ENCODE data around the gene TMEM120A.

The TMEM120A gene

GRCh38 chr7:75992083-75992755 is 2.2 kb downstream of the TMEM120A start:
- H3K36me3 ChIP-seq (ENCODE audit: control insufficient read depth, insufficient read depth, low read length): peaks cover 9% of the 10 kb centered on the region
- no peaks in the 10 kb centered on the region for H3K27me3 ChIP-seq (replicated peaks; ENCODE audit: control insufficient read depth, insufficient read depth, low read length)
- DNase-seq (ENCODE audit: extremely low read depth, insufficient read length): no peak
- TF ChIP-seq CTCF (IDR thresholded peaks at IDR 0.05; ENCODE audit: insufficient read depth, low read length, poor library complexity, severe bottlenecking): no peak
- no peak overlapping the region for H3K4me3 ChIP-seq (replicated peaks; ENCODE audit: low read depth, low read length)

GRCh38 chr7:75991531-75992082 is 2.8 kb downstream of the TMEM120A start:
- Histone ChIP-seq H3K27me3 (replicated peaks; ENCODE audit: control insufficient read depth, insufficient read depth, low read length) (no peaks in the 10 kb centered on the region), H3K36me3 (ENCODE audit: control insufficient read depth, insufficient read depth, low read length) (peaks cover 8% of the 10 kb centered on the region), H3K4me3 (replicated peaks; ENCODE audit: low read depth, low read length) (no peak overlapping the region)
- DNase-seq (ENCODE audit: extremely low read depth, insufficient read length): no peak
- no peak for TF ChIP-seq CTCF (IDR thresholded peaks at IDR 0.05; ENCODE audit: insufficient read depth, low read length, poor library complexity, severe bottlenecking)

GRCh38 chr7:75989500-75990388 is 4.7 kb downstream of the TMEM120A start:
- H3K27me3 ChIP-seq (replicated peaks; ENCODE audit: control insufficient read depth, insufficient read depth, low read length): no peaks in the 10 kb centered on the region
- TF ChIP-seq CTCF (IDR thresholded peaks at IDR 0.05; ENCODE audit: insufficient read depth, low read length, poor library complexity, severe bottlenecking): no peak
- no peak for DNase-seq (ENCODE audit: extremely low read depth, insufficient read length)
- H3K36me3 ChIP-seq (ENCODE audit: control insufficient read depth, insufficient read depth, low read length): peaks cover 13% of the 10 kb centered on the region
- no peak overlapping the region for H3K4me3 ChIP-seq (replicated peaks; ENCODE audit: low read depth, low read length)

DNA sequence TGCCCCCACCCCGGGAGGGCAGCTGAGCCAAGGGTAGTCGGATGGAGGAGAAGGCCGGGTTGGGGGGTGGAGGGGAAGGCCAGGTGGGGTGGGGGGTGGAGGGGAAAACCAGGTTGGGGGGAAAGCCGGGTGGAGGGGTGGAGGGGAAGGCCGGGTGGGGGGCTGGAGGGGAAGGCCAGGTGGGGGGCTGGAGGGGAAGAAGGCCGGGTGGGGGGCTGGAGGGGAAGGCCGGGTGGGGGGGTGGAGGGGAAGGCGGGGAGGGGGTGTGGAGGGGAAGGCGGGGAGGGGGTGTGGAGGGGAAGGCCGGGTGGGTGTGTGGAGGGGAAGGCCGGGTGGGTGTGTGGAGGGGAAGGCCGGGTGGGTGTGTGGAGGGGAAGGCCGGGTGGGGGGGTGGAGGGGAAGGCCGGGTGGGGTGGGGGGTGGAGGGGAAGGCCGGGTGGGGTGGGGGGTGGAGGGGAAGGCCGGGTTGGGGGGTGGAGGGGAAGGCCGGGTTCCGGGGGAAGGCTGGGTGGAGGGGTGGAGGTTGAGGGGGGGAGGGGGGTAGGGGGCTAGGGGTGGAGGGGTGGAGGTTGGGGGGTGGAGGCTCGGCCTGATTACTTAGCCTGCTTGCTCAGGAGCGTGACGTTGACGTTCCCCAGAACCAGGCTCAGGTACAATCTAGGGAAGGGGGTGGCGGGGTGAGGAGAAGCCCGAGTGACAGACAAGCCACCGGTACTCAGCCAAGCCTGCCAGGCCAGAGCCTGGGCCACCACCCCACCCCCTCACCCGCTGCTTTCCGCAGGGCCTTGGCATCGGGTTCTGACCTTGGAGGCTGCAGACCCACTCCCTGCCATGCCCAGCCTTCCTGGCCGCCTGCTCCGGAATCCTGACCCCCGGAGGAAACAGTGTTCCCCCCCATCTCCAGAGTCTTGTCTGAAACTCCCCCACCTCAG is 5.6 kb downstream of the TMEM120A start:
- no peaks in the 10 kb centered on the region for H3K27me3 ChIP-seq (replicated peaks; ENCODE audit: control insufficient read depth, insufficient read depth, low read length)
- H3K4me3 ChIP-seq (replicated peaks; ENCODE audit: low read depth, low read length): no peak overlapping the region
- TF ChIP-seq CTCF (IDR thresholded peaks at IDR 0.05; ENCODE audit: insufficient read depth, low read length, poor library complexity, severe bottlenecking): no peak
- no peak for DNase-seq (ENCODE audit: extremely low read depth, insufficient read length)
- H3K36me3 ChIP-seq (ENCODE audit: control insufficient read depth, insufficient read depth, low read length): peaks cover 17% of the 10 kb centered on the region

- DNase-seq (ENCODE audit: extremely low read depth, insufficient read length): no peak
- peaks cover 21% of the 10 kb centered on the region for H3K36me3 ChIP-seq (ENCODE audit: control insufficient read depth, insufficient read depth, low read length)
- no peaks in the 10 kb centered on the region for H3K27me3 ChIP-seq (replicated peaks; ENCODE audit: control insufficient read depth, insufficient read depth, low read length)
- H3K4me3 ChIP-seq (replicated peaks; ENCODE audit: low read depth, low read length): no peak overlapping the region
- TF ChIP-seq CTCF (IDR thresholded peaks at IDR 0.05; ENCODE audit: insufficient read depth, low read length, poor library complexity, severe bottlenecking): no peak
Measured at GRCh38 chr7:75987805-75988567, 6.4 kb downstream of the TMEM120A start.
